Mononuclear cell (primary cell): ENCODE measurements around the gene DNAJC11. TPM values are rescaled to one million over a fixed set of nuclear protein-coding genes. Genes with fewer than 3 reads are reported as not detected.
A peak's percentile ranks its signal among the peaks of the same experiment; 100 is the strongest.
"Not testable (repeated sequence)": the region's sequence is repeated elsewhere in the genome, so short reads cannot be mapped to it uniquely, and the experiment has no call there.

ENCODE experiments used
- H3K27me3 ChIP-seq: 2 replicates; pipeline ENCODE4 v1.6.0; 2011; ENCODE audit warnings: low read length, control low read depth; ENCODE audit not compliant: insufficient read depth
- H3K4me1 ChIP-seq: 2 replicates; pipeline ENCODE4 v1.5.1; 2011; ENCODE audit warnings: mild to moderate bottlenecking, low read length, control low read depth; ENCODE audit not compliant: insufficient read depth
- H3K4me3 ChIP-seq: 2 replicates; pipeline ENCODE4 v1.5.1; 2011; ENCODE audit warnings: mild to moderate bottlenecking, low read length, moderate library complexity
- H3K9me3 ChIP-seq: 2 replicates; pipeline ENCODE4 v1.5.1; 2011; ENCODE audit warnings: low read depth, mild to moderate bottlenecking, control low read depth, low read length
- total RNA-seq: library from RNA; depleted of rRNA; stranded (reverse); fragments of >200 nt; gene quantifications from one replicate; pipeline ENCODE4 v1.2.3, GENCODE V29; 2012

DNAJC11 gene, protein sequence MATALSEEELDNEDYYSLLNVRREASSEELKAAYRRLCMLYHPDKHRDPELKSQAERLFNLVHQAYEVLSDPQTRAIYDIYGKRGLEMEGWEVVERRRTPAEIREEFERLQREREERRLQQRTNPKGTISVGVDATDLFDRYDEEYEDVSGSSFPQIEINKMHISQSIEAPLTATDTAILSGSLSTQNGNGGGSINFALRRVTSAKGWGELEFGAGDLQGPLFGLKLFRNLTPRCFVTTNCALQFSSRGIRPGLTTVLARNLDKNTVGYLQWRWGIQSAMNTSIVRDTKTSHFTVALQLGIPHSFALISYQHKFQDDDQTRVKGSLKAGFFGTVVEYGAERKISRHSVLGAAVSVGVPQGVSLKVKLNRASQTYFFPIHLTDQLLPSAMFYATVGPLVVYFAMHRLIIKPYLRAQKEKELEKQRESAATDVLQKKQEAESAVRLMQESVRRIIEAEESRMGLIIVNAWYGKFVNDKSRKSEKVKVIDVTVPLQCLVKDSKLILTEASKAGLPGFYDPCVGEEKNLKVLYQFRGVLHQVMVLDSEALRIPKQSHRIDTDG
- 17.3 TPM for total RNA-seq

DNA sequence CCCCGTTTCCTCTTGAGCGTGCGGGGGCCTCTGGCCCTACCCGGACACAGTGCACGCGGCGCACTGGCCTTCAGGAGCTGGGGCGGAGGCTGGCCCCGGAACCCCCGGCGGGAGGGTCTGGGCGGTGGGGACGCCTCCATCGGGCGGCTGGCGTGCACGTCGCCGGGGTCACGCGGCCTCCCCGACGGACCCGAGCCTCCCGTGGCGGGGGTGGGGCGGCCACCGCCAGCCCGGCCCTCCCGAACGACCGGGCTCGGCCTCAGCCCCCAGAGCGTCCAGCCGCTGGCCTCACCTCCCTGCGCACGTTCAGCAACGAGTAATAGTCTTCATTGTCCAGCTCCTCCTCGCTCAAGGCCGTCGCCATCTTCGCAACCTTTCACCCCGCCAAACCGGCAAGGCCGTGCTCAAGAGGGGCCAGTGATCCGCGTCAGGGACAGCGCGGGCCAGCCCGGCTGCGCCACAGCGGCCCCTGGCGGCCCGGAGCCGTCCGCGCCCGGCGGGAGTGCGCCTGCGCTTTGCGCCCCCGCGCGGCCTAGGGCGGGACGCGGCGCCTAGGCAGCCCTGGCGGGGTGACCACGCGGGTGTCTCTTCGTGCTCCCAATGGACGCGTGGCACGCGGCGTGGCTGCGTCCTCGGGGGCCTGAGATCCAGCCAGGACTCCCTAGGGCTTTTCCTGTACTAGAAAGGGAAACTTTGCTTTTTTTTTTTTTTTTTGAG, at the start of gene DNAJC11:
DNAJC11 (minus strand) TSS at position 380 of the 717 bp plus-strand sequence; CDS start at position 364, 16 bp downstream.
- Histone ChIP-seq H3K9me3 (no peaks in the 10 kb centered on the region), H3K4me1 (peaks cover 18% of the 10 kb centered on the region), H3K27me3 (no peaks in the 10 kb centered on the region), H3K4me3 (peak within 1 kb of the TSS; percentile 88)

GRCh38 chr1:6750490-6750889, 48.9 kb upstream of the DNAJC11 start:
- Histone ChIP-seq H3K4me3 (no peak overlapping the region), H3K27me3 (no peaks in the 10 kb centered on the region), H3K9me3 (no peaks in the 10 kb centered on the region), H3K4me1 (peaks cover 70% of the 10 kb centered on the region)

DNA sequence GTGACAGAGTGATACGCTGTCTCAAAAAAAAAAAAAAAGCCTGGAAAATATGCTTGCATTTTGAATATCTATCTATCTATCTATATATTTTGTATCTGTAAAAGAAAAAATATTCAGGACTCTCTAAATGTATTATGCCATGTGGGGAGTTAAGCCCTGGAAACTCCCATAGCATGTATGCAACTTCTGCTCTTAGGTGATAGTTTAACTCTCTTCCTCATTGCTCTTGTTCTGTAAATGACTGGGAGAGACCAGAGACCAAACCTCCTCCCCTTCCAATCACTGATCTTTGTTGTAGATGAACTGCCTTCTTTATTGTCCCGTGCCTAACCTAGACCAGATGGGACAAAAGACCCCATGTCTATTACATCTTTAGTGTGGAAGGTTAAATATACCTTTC, 46.1 kb upstream of the DNAJC11 start:
- Histone ChIP-seq H3K4me1 (peaks cover 81% of the 10 kb centered on the region), H3K4me3 (no peak overlapping the region), H3K9me3 (no peaks in the 10 kb centered on the region), H3K27me3 (no peaks in the 10 kb centered on the region)

GRCh38 chr1:6745073-6745472, 43.5 kb upstream of the DNAJC11 start:
- H3K27me3 ChIP-seq, result no peaks in the 10 kb centered on the region
- H3K4me1 ChIP-seq, result peaks cover 60% of the 10 kb centered on the region
- no peaks in the 10 kb centered on the region for H3K9me3 ChIP-seq
- no peak overlapping the region for H3K4me3 ChIP-seq

- Histone ChIP-seq H3K4me1 (peaks cover 44% of the 10 kb centered on the region), H3K27me3 (no peaks in the 10 kb centered on the region)
Measured at GRCh38 chr1:6743189-6744101, 41.8 kb upstream of the DNAJC11 start.

GRCh38 chr1:6742676-6743188, 41.1 kb upstream of the DNAJC11 start:
- not testable (repeated sequence) for H3K4me3 ChIP-seq, H3K9me3 ChIP-seq, H3K27me3 ChIP-seq
- peaks cover 38% of the 10 kb centered on the region for H3K4me1 ChIP-seq

More at GRCh38 chr1:6743189-6744101, 41.8 kb upstream of the DNAJC11 start:
- Histone ChIP-seq H3K9me3 (no peaks in the 10 kb centered on the region), H3K4me3 (no peak overlapping the region)

GRCh38 chr1:6738987-6739676, 37.5 kb upstream of the DNAJC11 start:
- no peak overlapping the region for H3K4me3 ChIP-seq
- H3K4me1 ChIP-seq, result peaks cover 16% of the 10 kb centered on the region
- H3K9me3 ChIP-seq, result no peaks in the 10 kb centered on the region
- no peaks in the 10 kb centered on the region for H3K27me3 ChIP-seq

DNA sequence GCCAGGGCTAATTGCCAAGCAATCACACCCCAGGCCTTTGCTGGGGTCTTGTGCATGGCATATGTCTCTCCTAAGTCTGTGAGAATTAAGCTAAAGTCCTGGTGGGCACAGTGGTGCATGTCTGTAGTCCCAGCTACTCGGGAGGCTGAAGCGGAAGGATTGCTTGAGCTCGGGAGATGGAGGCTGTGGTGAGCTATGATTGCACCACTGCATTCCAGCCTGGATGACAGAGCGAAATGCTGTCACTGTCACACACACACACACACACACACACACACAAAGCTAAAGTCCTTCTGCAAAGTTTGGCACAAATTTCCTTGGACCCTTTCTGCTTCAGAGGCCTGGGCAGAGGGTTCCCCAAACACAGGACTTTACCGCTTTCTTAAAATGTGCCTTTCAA, 31.3 kb upstream of the DNAJC11 start:
- Histone ChIP-seq H3K4me3 (no peak overlapping the region), H3K27me3 (no peaks in the 10 kb centered on the region), H3K4me1 (no peaks in the 10 kb centered on the region), H3K9me3 (no peaks in the 10 kb centered on the region)

GRCh38 chr1:6731905-6732304, 30.3 kb upstream of the DNAJC11 start:
- no peak overlapping the region for H3K4me3 ChIP-seq
- no peaks in the 10 kb centered on the region for H3K4me1 ChIP-seq
- H3K9me3 ChIP-seq, result no peaks in the 10 kb centered on the region
- H3K27me3 ChIP-seq, result no peaks in the 10 kb centered on the region

DNA sequence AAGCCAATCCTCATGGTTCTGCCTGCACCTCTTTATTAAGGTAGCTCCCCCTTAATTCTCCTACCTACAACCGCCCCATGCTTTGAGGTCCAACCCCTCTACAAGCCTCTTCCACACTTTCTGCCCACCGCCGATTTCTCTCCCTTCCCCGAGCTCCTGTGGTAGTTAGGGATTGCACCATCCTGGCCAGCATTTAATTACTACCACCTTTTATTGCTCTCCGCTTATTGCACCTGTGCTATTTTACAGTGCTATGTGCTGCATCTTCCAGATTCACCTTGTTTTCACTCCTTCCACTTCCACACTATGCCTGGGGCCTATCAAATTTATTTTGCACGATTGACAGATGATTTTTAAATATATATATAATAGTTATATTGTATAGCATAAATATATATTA, 29.3 kb upstream of the DNAJC11 start:
- Histone ChIP-seq H3K4me1 (no peaks in the 10 kb centered on the region), H3K4me3 (no peak overlapping the region), H3K9me3 (no peaks in the 10 kb centered on the region), H3K27me3 (no peaks in the 10 kb centered on the region)

DNA sequence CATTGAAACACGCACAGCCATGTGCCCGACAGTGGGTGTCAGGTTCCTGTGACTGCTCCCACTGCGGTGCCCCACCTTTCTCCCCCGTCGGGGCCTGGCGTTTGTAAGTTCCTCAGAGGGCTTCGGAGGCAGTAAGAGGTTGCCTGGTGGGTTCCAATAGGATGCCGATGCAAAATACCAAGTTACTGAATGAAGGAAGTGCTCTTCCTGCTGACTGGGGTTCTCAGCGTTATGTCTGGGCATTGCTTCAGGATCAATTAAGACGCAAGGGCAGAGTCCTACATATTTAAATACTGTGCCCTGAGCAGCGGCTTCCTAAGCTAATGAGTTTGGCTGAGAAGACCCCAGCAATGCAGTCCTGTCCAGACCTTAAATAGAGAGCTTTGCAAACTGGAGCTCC, 28.9 kb upstream of the DNAJC11 start:
- no peak overlapping the region for H3K4me3 ChIP-seq
- no peaks in the 10 kb centered on the region for H3K9me3 ChIP-seq
- H3K27me3 ChIP-seq, result no peaks in the 10 kb centered on the region
- H3K4me1 ChIP-seq, result no peaks in the 10 kb centered on the region

GRCh38 chr1:6727535-6727934, 25.9 kb upstream of the DNAJC11 start:
- Histone ChIP-seq H3K4me1 (no peaks in the 10 kb centered on the region), H3K4me3 (no peak overlapping the region), H3K27me3 (no peaks in the 10 kb centered on the region), H3K9me3 (no peaks in the 10 kb centered on the region)

- no peaks in the 10 kb centered on the region for H3K9me3 ChIP-seq
- no peaks in the 10 kb centered on the region for H3K27me3 ChIP-seq
- H3K4me3 ChIP-seq, result no peak overlapping the region
- H3K4me1 ChIP-seq, result no peaks in the 10 kb centered on the region
Measured at GRCh38 chr1:6726253-6726652, 24.6 kb upstream of the DNAJC11 start.

DNA sequence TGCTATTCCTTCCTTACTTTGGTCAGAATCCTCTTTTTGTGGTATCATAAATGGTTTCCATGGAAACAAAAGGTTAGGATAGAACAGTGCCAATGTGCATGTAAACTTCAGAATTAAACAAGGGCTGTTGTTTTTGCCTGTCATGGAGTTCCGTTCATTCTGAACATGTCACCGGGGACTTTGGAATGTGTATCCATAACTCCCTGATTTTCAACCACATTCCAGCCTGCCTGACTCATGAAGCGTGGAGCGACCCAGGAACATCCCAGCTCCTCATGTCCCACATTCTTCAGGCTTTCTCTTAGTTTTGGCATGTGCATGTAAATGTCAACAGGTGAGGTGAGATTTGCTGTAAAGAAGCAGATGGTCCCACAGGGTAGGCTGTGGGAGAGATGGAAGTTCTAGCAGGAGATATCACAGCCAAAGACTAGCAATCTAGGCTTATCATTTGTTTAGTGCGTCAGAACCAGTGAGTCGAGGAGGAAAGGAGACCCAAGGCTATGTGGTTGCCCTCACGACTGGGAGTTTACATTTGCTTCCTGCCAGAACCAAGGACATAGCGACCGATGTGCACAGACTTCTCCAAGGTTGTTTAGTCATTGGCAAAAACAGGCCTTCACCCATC, 23.0 kb upstream of the DNAJC11 start:
- Histone ChIP-seq H3K27me3 (no peaks in the 10 kb centered on the region), H3K4me3 (no peak overlapping the region), H3K9me3 (no peaks in the 10 kb centered on the region), H3K4me1 (no peaks in the 10 kb centered on the region)
